Progenitor cell of endocrine pancreas (in vitro differentiated cells): ENCODE data around the gene ARHGEF16. TPM values are rescaled to one million over a fixed set of nuclear protein-coding genes. Genes with fewer than 3 reads are reported as not detected.

ENCODE experiments used
- DNase-seq: peaks from one replicate; pipeline ENCODE4 v3.0.0; 2021; ENCODE audit warnings: low spot score; ENCODE audit not compliant: unreplicated experiment
- H3K27ac Mint-ChIP-seq: 2 replicates; pipeline ENCODE4 v1.8.0; 2021; ENCODE audit warnings: mild to moderate bottlenecking, moderate library complexity, mixed read lengths
- H3K27me3 Mint-ChIP-seq: 2 replicates; pipeline ENCODE4 v1.8.0; 2021; ENCODE audit warnings: mixed read lengths
- H3K36me3 Mint-ChIP-seq: 2 replicates; pipeline ENCODE4 v1.8.0; 2022; ENCODE audit warnings: mixed read lengths; ENCODE audit not compliant: insufficient read depth
- H3K4me1 Mint-ChIP-seq: 2 replicates; pipeline ENCODE4 v1.8.0; 2021; ENCODE audit warnings: low read depth, mixed read lengths
- H3K4me3 Mint-ChIP-seq: 2 replicates; pipeline ENCODE4 v1.8.0; 2021; ENCODE audit warnings: low read depth, mild to moderate bottlenecking, moderate library complexity, mixed read lengths
- H3K9me3 Mint-ChIP-seq: 2 replicates; pipeline ENCODE4 v1.8.0; 2021; ENCODE audit warnings: low read depth, mixed read lengths
- CTCF ChIP-seq: fragments of 200-600 bp; sonication (generic); IDR thresholded peaks from one replicate; pipeline ENCODE4 v1.5.0; 2021; ENCODE audit warnings: antibody characterized with exemption, mild to moderate bottlenecking; ENCODE audit not compliant: unreplicated experiment
- total RNA-seq: library from RNA; stranded (reverse); gene quantifications from 2 replicates; pipeline ENCODE4 v1.2.1, GENCODE V29; 2021

Gene ARHGEF16
- total RNA-seq, 1 donor from 2014 or later: 63.6 TPM

GRCh38 chr1:3530086-3530925 is 75.8 kb downstream of the ARHGEF16 start:
- H3K4me3 Mint-ChIP-seq: peak overlapping the region; percentile 78
- no peaks in the 10 kb centered on the region for H3K36me3 Mint-ChIP-seq
- peaks cover 3% of the 10 kb centered on the region for H3K27me3 Mint-ChIP-seq
- no peaks in the 10 kb centered on the region for H3K9me3 Mint-ChIP-seq
- peaks cover 6% of the 10 kb centered on the region for H3K4me1 Mint-ChIP-seq
- DNase-seq: peak; percentile 51
- peak overlapping the region; percentile 83 for H3K27ac Mint-ChIP-seq
- no peak for TF ChIP-seq CTCF

Other genes starting within 250 kb of the ARHGEF16 start
- gene MEGF6, start 156.8 kb downstream of the ARHGEF16 start, total RNA-seq: 79.2 and 83.8 TPM in 2 replicates
- 30.7 and 31.4 TPM in 2 replicates for gene TPRG1L, start 170.3 kb downstream of the ARHGEF16 start, total RNA-seq
- 28.1 and 29.9 TPM in 2 replicates for gene WRAP73, start 195.4 kb downstream of the ARHGEF16 start, total RNA-seq
- gene TP73, start 197.9 kb downstream of the ARHGEF16 start, total RNA-seq: 2.2 and 2.4 TPM in 2 replicates